HEK293T (cell line): Measurements from ENCODE around the gene AMPD3.

Source experiments
- ARNT ChIP-seq: fragments of 450-650 bp; IDR thresholded peaks from 2 replicates; pipeline ENCODE4 v1.6.1; 2017; ENCODE audit warnings: mild to moderate bottlenecking
- BHLHE40 ChIP-seq: fragments of 450-650 bp; IDR thresholded peaks from 2 replicates; pipeline ENCODE4 v1.6.1; 2016; ENCODE audit warnings: mild to moderate bottlenecking, moderate library complexity, borderline replicate concordance
- FOXK2 ChIP-seq: fragments of 450-650 bp; IDR thresholded peaks from 2 replicates; pipeline ENCODE4 v1.6.1; 2016; ENCODE audit warnings: mild to moderate bottlenecking
- HDGF ChIP-seq: fragments of 450-650 bp; IDR thresholded peaks from 2 replicates; pipeline ENCODE4 v1.6.1; 2017; ENCODE audit warnings: antibody characterized with exemption, borderline replicate concordance
- L3MBTL2 ChIP-seq: fragments of 450-650 bp; conservative IDR thresholded peaks from 2 replicates; pipeline ENCODE4 v1.6.1; 2016; ENCODE audit warnings: mild to moderate bottlenecking
- NFRKB ChIP-seq: fragments of 450-650 bp; IDR thresholded peaks from 2 replicates; pipeline ENCODE4 v1.6.1; 2016; ENCODE audit warnings: mild to moderate bottlenecking, moderate library complexity
- SP1 ChIP-seq: fragments of 450-650 bp; IDR thresholded peaks from 2 replicates; pipeline ENCODE4 v1.6.1; 2017
- SUZ12 ChIP-seq: fragments of 450-650 bp; IDR thresholded peaks from 2 replicates; pipeline ENCODE4 v1.6.1; 2016; ENCODE audit warnings: mild to moderate bottlenecking
- TARDBP ChIP-seq: fragments of 450-650 bp; IDR thresholded peaks from 2 replicates; pipeline ENCODE4 v1.6.1; 2016

- no peak for TF ChIP-seq SP1
- TF ChIP-seq FOXK2: no peak
- TF ChIP-seq NFRKB: no peak
- no peak for TF ChIP-seq BHLHE40
- TF ChIP-seq TARDBP: no peak
- no peak for TF ChIP-seq L3MBTL2
- no peak for TF ChIP-seq HDGF
- no peak for TF ChIP-seq SUZ12
- TF ChIP-seq ARNT: no peak
Measured at GRCh38 chr11:10514202-10514601, 59.1 kb downstream of the AMPD3 start.
